Fibroblast of the aortic adventitia (primary cell): Measurements from ENCODE around the gene VAMP5. TPM values are rescaled to one million over a fixed set of nuclear protein-coding genes. Genes with fewer than 3 reads are reported as not detected.

ENCODE experiments used
- DNase-seq: peaks from one replicate; pipeline ENCODE4 v3.0.0-alpha.2; 2010; ENCODE audit warnings: low read depth
- H3K4me3 ChIP-seq: 2 replicates; pipeline ENCODE4 v1.5.1; 2011; ENCODE audit warnings: low read depth, mild to moderate bottlenecking, control low read depth, low read length, moderate library complexity
- CTCF ChIP-seq: IDR thresholded peaks from 2 replicates; pipeline ENCODE4 v1.5.1; 2011; ENCODE audit warnings: mild to moderate bottlenecking, low read length, control low read depth, inconsistent platforms; ENCODE audit not compliant: insufficient read depth
- total RNA-seq: library from RNA; depleted of rRNA; stranded (reverse); fragments of >200 nt; gene quantifications from 2 replicates; pipeline ENCODE4 v1.2.3, GENCODE V29; 2012; ENCODE audit warnings: low replicate concordance

VAMP5 gene
- total RNA-seq, 1 donor = 33.8 TPM

DNA sequence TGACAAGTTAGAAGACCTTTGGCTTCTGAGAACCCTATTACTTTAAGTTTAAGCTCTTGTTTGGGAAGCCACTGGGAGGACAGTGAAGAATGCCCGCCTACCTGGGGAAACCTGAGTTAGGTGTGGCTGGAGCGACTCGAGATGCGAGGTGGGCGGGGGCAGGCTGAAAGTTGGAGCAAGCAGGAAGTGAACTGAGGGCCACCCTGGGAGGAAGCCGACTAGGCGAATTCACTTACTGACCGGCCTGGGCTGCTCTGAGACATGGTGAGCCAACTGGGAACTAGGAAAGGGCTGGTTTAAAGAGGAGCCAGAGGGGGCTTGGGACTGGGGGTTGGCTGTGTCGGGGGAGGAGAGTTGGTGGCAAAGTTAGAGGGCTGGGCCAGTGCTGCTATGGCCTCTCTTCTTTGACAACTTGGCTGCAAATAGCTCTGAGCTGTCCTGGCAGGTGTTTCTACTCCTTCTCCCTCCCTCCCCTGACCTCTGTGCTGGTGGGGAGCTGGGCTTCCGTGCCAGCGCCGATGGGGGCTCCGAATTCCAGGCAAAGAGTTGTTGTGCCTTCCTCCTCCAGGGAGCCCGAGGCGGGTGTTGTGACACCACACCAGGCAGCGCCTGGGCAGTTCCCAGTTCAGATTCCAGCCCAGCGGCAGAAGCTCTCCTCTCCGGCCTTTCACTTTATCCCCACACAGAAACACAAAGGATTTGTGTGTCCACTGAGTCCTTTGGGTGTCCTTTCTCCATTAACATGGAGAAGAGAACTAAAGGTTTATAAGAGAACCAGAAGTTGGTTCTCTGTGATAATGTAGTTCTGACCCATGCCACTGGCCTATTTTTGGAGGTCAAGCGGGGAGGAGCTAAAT lies 6.6 kb upstream of the VAMP5 start, which contains the start of gene VAMP8:
TSS of gene VAMP8 (plus strand) at position 201 of the 857 bp plus-strand sequence. CDS start at position 262, 61 bp downstream.
- no peak within 1 kb of the TSS for H3K4me3 ChIP-seq
- TF ChIP-seq CTCF = no peak
- DNase-seq = no peak

- no peak for TF ChIP-seq CTCF
- DNase-seq = no peak
- H3K4me3 ChIP-seq = no peak overlapping the region
Observed at GRCh38 chr2:85578243-85579180, 5.7 kb upstream of the VAMP5 start.

GRCh38 chr2:85579266-85579935 lies 4.8 kb upstream of the VAMP5 start:
- H3K4me3 ChIP-seq = no peak overlapping the region
- DNase-seq = no peak
- no peak for TF ChIP-seq CTCF

DNA sequence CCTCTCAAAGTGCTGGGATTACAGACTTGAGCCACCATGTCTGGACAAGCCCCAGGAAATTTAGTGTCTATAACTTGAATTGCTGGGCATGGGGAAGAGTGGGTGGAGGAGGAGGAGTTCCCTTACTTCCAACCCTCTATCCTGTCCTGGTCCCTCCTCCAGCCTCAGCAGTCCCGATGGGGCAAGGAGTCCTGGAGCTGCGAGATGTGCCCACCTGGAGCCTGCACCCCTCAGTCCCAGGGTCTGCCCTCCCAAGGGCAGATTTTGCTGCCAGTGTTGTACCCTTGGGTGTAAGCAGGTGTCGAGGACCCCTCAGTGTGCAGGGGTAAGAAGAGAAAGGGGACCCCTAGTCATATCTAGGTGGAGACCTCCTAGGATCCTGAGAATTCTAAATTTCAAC lies 4.0 kb upstream of the VAMP5 start:
- no peak for DNase-seq
- H3K4me3 ChIP-seq = no peak overlapping the region
- no peak for TF ChIP-seq CTCF

DNA sequence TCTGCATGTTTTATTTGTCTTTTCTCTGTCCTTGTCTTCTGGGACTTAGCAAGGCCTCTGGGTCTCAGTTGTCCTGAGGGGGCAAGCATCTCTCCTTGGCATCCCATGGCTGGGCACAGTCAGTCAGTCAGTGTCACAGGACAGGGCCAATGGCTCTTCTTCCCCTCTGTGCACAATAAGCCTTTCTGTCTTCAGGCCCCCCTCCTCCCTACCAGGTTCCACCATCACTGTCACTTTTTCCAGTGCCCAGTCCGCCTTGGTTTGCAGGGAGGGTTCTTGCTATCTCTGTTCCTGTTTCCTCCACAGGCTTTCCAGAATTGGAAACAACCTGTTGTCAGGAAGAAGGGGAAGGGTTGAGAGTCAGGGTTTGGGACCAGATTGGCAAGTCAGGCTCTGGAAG lies 1.7 kb upstream of the VAMP5 start:
- DNase-seq = no peak
- no peak overlapping the region for H3K4me3 ChIP-seq
- no peak for TF ChIP-seq CTCF

GRCh38 chr2:85583667-85584353 lies 421 bp upstream of the VAMP5 start:
- DNase-seq = no peak
- no peak for TF ChIP-seq CTCF
- H3K4me3 ChIP-seq = peak overlapping the region; percentile 67
